ENCODE results near the gene BHLHA15. TPM values are rescaled to one million over a fixed set of nuclear protein-coding genes. Genes with fewer than 3 reads are reported as not detected.

The BHLHA15 gene
- polyA plus RNA-seq, 1 donor (not counting 4 experiments of a cell fraction or from before 2014, with no cell fraction given), result not detected

GRCh38 chr7:98196706-98197605, 14.3 kb upstream of the BHLHA15 start:
- Histone ChIP-seq H2AFZ (ENCODE audit: control insufficient read depth, low read length) (no peak overlapping the region), H3K9ac (ENCODE audit: control insufficient read depth, extremely low read depth, insufficient read depth, low read length) (no peak overlapping the region), H3K9me3 (ENCODE audit: control insufficient read depth, low read depth, low read length) (no peaks in the 10 kb centered on the region), H3K27me3 (ENCODE audit: control insufficient read depth, extremely low read depth, insufficient read depth, low read length) (no peaks in the 10 kb centered on the region), H3K4me3 (ENCODE audit: control insufficient read depth in 2 of 3, extremely low read depth in 1 of 3, insufficient read depth in 2 of 3, low read depth in 1 of 3, low read length in 3 of 3) (no peak overlapping the region), H3K4me2 (ENCODE audit: control insufficient read depth, extremely low read depth, insufficient read depth, low read depth, low read length) (no peak overlapping the region), H4K20me1 (ENCODE audit: control insufficient read depth, extremely low read depth, insufficient read depth, low read length) (peaks cover 3% of the 10 kb centered on the region), H3K27ac (ENCODE audit: control insufficient read depth, insufficient read depth, low read length) (no peak overlapping the region), H3K79me2 (ENCODE audit: control insufficient read depth, insufficient read depth, low read length) (peaks cover 9% of the 10 kb centered on the region), H3K4me1 (ENCODE audit: control insufficient read depth, extremely low read depth, insufficient read depth, low read length) (peaks cover under 1% of the 10 kb centered on the region), H3K36me3 (ENCODE audit: control insufficient read depth in 2 of 2, extremely low read depth in 1 of 2, insufficient read depth in 2 of 2, low read length in 2 of 2) (peaks cover 3 to 17% of the 10 kb centered on the region in 2 experiments), H3K9me1 (ENCODE audit: control insufficient read depth, extremely low read depth, insufficient read depth, low read length) (peaks cover 5% of the 10 kb centered on the region)
- no peak for TF ChIP-seq EZH2 (IDR thresholded peaks at IDR 0.05; ENCODE audit: low read length)
- TF ChIP-seq, protein P1, sequence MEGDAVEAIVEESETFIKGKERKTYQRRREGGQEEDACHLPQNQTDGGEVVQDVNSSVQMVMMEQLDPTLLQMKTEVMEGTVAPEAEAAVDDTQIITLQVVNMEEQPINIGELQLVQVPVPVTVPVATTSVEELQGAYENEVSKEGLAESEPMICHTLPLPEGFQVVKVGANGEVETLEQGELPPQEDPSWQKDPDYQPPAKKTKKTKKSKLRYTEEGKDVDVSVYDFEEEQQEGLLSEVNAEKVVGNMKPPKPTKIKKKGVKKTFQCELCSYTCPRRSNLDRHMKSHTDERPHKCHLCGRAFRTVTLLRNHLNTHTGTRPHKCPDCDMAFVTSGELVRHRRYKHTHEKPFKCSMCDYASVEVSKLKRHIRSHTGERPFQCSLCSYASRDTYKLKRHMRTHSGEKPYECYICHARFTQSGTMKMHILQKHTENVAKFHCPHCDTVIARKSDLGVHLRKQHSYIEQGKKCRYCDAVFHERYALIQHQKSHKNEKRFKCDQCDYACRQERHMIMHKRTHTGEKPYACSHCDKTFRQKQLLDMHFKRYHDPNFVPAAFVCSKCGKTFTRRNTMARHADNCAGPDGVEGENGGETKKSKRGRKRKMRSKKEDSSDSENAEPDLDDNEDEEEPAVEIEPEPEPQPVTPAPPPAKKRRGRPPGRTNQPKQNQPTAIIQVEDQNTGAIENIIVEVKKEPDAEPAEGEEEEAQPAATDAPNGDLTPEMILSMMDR (optimal IDR thresholded peaks at IDR 0.05 in 1 of 3, IDR thresholded peaks at IDR 0.05 in 1 of 3, conservative IDR thresholded peaks at IDR 0.05 in 1 of 3; ENCODE audit: extremely low read depth in 1 of 3, insufficient read depth in 2 of 3, low read length in 3 of 3), result no peak
- DNase-seq (ENCODE audit: low read depth, low spot score), result no peak
- dilution Hi-C loops (cut with MboI; ENCODE audit: extremely low pct_ligation_motif_present, low sequenced_read_pairs), result no loop called here
- FAIRE-seq, result no peak

DNA sequence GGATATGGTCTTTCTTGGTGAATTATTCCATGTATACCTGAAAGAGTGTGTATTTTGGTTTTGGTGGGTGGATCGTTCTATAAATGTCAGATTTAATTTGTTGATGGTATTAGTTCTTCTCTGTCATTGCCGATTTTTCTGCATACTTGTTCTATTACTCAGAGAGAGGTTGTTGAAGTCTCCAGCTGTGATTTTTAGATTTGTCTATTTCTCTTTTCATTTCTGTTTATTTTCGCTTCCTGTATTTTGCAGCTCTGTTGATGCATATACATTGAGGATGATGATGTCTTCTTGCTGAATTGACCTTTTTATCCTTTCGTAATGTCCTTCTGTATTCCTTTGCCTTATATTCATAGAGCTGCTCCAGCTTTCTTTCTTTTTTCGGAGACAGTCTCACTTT, 12.1 kb upstream of the BHLHA15 start:
- DNase-seq (ENCODE audit: low read depth, low spot score) (no peak), FAIRE-seq (no peak)
- H4K20me1 ChIP-seq (ENCODE audit: control insufficient read depth, extremely low read depth, insufficient read depth, low read length), result peaks cover 6% of the 10 kb centered on the region
- peaks cover 9% of the 10 kb centered on the region for H3K79me2 ChIP-seq (ENCODE audit: control insufficient read depth, insufficient read depth, low read length)
- H2AFZ ChIP-seq (ENCODE audit: control insufficient read depth, low read length), result no peak overlapping the region
- TF ChIP-seq, protein P1 (optimal IDR thresholded peaks at IDR 0.05 in 1 of 3, IDR thresholded peaks at IDR 0.05 in 1 of 3, conservative IDR thresholded peaks at IDR 0.05 in 1 of 3; ENCODE audit: extremely low read depth in 1 of 3, insufficient read depth in 2 of 3, low read length in 3 of 3), result no peak
- peaks cover 3 to 14% of the 10 kb centered on the region in 2 experiments for H3K36me3 ChIP-seq (ENCODE audit: control insufficient read depth in 2 of 2, extremely low read depth in 1 of 2, insufficient read depth in 2 of 2, low read length in 2 of 2)
- H3K27ac ChIP-seq (ENCODE audit: control insufficient read depth, insufficient read depth, low read length), result no peak overlapping the region
- H3K27me3 ChIP-seq (ENCODE audit: control insufficient read depth, extremely low read depth, insufficient read depth, low read length), result no peaks in the 10 kb centered on the region
- H3K4me3 ChIP-seq (ENCODE audit: control insufficient read depth in 2 of 3, extremely low read depth in 1 of 3, insufficient read depth in 2 of 3, low read depth in 1 of 3, low read length in 3 of 3), result no peak overlapping the region
- peaks cover 5% of the 10 kb centered on the region for H3K9me1 ChIP-seq (ENCODE audit: control insufficient read depth, extremely low read depth, insufficient read depth, low read length)
- peaks cover 6% of the 10 kb centered on the region for H3K4me1 ChIP-seq (ENCODE audit: control insufficient read depth, extremely low read depth, insufficient read depth, low read length)
- H3K4me2 ChIP-seq (ENCODE audit: control insufficient read depth, extremely low read depth, insufficient read depth, low read depth, low read length), result no peak overlapping the region
- no peaks in the 10 kb centered on the region for H3K9me3 ChIP-seq (ENCODE audit: control insufficient read depth, low read depth, low read length)
- dilution Hi-C loops (cut with MboI; ENCODE audit: extremely low pct_ligation_motif_present, low sequenced_read_pairs), result no loop called here
- H3K9ac ChIP-seq (ENCODE audit: control insufficient read depth, extremely low read depth, insufficient read depth, low read length), result no peak overlapping the region
